ENCODE data around the gene SLAMF9.

Gene SLAMF9

DNA sequence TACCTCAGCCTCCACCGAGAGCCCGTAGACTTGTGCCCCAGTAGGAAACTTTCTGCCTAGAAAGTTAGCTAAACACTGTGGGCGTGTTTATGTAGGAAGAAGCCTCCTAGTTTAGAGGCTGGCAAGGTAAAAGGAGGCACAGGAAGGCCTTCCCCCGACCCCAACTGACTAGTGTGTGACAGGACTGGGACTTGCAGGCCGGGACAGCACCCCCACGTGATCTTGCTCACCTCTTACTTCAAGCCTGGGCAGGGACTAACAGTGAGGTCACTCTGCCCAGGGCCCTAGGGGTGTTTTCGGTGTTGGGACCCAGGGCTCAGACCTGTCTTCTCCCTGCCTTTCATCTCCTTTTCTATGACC is 28.3 kb downstream of the SLAMF9 start:
- H3K9me3 Mint-ChIP-seq (ENCODE audit: low read depth) = no peaks in the 10 kb centered on the region
- peaks cover 6% of the 10 kb centered on the region for H3K36me3 Mint-ChIP-seq
- H3K4me1 Mint-ChIP-seq (ENCODE audit: low read depth) = peaks cover 47% of the 10 kb centered on the region
- peak overlapping the region; percentile 95 for H3K4me3 Mint-ChIP-seq
- no peaks in the 10 kb centered on the region for H3K27me3 Mint-ChIP-seq
- H3K27ac Mint-ChIP-seq = peak overlapping the region; percentile 98

DNA sequence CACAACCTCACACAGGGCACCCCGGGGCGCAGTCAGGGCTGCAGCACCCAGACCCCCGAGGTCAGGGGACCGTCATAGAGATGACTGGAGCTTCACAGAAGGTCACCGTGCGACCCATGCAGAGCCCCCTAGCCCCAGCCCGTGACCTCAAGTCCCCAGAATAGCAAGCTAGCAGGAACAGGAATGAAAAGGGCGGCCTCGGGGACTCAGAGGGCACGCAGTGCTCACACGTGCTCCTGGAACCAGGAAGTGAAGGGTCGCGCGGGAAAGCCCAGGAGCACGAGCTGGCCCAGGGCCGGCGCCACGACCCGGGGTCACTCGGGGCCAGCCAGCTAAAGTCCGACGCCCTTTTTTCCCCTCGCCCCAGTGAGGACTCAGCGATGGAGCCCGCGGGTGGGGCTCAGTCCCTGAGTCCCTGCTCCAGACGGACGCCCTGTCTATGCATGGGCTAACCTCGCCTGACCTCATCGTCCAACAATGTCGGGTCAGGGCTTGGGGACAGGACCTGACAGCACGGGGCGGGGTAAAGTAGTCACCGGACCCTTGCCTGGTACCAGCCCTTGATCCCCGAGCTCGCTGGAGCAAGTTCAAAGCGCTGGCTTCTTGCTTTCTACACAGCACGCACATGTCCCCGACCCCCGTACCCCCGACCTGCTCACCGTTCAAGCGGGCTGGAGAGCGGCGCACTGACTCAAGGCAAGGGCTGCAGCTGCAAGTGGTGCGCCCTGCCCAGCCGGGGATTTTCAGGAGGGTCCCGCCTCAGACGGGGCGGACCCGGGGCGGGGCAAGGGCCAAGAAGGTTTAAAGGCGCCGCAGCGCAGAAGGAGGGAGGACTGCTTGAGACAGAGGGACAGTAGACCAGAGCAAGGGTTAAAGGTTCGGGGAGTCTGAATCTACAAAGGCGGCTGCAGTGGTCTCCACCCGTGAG is 29.0 kb downstream of the SLAMF9 start, which contains the start of gene TAGLN2:
Gene TAGLN2, minus strand, starts transcription at position 717 of the 928 bp plus-strand sequence. CDS start 4,998 bp downstream, outside the sequence.
- no peaks in the 10 kb centered on the region for H3K27me3 Mint-ChIP-seq
- H3K4me1 Mint-ChIP-seq (ENCODE audit: low read depth) = peaks cover 51% of the 10 kb centered on the region

DNA sequence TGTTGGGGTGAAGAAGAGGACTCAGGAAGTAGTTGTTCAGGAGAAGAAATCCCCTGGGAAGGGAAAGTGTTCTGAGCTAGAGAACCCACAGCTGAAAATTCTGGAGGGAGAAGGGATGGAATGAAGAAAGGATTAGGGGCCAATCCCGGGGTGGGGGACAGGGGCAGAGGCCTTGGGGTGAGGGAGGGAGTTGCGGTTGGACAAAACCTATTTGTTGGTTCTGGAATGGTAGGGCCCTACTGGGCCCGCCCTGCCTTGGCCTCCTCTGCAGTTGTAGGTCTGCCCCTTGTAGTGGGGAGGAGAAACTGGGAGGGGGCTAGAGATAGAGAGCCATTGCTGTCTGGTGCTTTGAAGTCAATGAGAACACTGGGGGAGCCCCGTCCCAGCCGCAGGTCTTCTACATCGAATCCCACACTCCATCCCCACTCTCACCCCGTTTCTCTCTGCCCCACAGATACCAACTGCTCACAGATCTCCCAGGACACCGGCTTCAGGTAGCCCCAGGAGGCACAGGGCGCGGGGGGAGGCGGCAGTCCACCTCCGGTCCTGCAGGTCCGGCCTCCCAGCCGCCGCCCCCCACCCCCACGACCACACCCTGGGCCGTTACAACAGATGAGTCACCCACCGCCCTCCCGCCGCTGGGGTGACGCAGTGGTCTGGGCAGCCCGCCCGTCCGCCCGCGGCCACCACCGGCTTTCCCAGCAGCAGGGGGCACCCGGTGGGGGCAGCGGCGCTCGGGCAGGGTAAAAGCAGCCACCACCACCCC is 29.8 kb downstream of the SLAMF9 start:
- Mint-ChIP-seq H3K4me1 (ENCODE audit: low read depth) (peaks cover 59% of the 10 kb centered on the region), H3K9me3 (ENCODE audit: low read depth) (no peaks in the 10 kb centered on the region), H3K4me3 (peak overlapping the region; percentile 95), H3K36me3 (peaks cover 6% of the 10 kb centered on the region), H3K27ac (peak overlapping the region; percentile 98), H3K27me3 (no peaks in the 10 kb centered on the region)

More for the DNA sequence above, 29.0 kb downstream of the SLAMF9 start, which contains the start of gene TAGLN2:
- Mint-ChIP-seq H3K27ac (peak within 1 kb of the TSS; percentile 98), H3K36me3 (peaks cover 6% of the 10 kb centered on the region), H3K4me3 (peak within 1 kb of the TSS; percentile 95), H3K9me3 (ENCODE audit: low read depth) (no peaks in the 10 kb centered on the region)

DNA sequence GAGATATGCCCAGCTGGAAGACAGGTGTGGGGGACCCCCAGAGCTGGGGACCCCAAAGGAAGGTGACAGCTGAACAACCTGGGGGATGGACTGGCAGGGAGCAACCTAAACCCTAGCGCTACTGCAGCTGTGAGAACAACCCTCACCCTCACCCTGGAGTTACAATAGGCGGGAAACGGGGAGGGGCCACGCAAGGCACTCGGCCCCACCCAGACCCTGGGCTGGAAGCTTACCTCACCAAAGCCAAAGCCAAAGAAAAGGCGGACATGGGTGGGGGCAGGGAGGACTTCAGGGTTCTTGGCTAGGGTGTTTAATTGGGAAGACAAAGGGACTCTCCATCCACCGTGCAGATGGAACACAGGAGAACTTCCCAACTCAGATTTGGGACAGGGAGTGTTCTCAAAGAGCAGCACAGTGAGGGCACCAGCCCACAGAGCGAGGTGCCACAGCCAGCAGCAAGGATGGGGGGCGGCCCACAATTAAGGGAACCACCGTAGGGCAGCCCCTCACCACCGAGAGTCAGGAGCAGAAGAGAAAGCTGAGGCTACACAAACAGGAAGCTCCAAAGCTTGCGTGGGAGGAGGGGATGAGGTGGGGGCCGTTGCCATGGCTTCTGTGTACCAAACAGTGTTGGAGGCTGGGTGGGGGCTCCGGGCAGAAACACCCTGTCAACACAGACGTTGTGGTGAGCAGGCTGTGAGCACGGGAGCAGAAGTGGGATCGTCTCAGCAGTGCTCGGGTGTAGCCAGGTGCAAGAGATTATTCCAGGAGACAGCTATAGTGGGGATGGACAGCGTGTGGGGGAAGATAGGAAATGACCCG is 30.6 kb downstream of the SLAMF9 start:
- H3K4me3 Mint-ChIP-seq = peak overlapping the region; percentile 95
- H3K27ac Mint-ChIP-seq = peak overlapping the region; percentile 95
- peaks cover 6% of the 10 kb centered on the region for H3K36me3 Mint-ChIP-seq
- peaks cover 65% of the 10 kb centered on the region for H3K4me1 Mint-ChIP-seq (ENCODE audit: low read depth)
- H3K9me3 Mint-ChIP-seq (ENCODE audit: low read depth) = no peaks in the 10 kb centered on the region
- H3K27me3 Mint-ChIP-seq = no peaks in the 10 kb centered on the region

DNA sequence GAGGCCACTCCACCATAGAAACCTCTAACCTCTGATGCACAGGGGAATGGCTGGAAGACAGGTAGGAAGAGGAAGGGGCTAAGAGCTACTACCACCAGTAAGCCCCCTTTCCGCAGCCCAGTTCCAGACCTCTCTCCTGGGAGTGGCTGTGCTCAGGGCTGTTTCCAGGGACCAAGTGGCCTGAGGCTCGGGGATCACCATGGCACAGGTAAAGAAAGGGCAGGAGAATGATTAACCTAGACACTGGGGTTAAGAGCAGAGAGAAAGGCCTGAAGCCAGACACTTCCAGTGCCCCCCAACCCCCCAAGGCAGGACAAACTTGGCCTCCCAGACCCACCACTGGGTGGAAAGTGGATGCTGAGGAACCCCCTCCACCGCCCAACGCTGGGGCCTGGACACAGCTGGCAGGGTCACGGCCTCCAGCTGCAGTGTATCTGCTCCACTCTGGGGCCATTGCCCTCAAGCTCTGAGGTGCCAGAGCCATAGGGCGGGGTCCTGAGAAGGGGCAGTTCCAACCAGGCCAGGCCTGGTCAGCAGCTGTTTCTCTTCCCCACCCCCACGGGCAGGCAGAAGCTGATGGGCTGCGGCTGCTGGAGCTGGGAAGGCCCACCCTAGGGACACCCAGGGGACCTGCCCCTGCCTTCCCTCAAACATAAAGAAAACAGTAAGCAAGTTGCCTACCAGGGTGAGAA is 31.4 kb downstream of the SLAMF9 start:
- H3K4me1 Mint-ChIP-seq (ENCODE audit: low read depth) = peaks cover 72% of the 10 kb centered on the region
- H3K36me3 Mint-ChIP-seq = peaks cover 12% of the 10 kb centered on the region
- no peaks in the 10 kb centered on the region for H3K9me3 Mint-ChIP-seq (ENCODE audit: low read depth)
- no peaks in the 10 kb centered on the region for H3K27me3 Mint-ChIP-seq
- H3K4me3 Mint-ChIP-seq = peak overlapping the region; percentile 95
- peak overlapping the region; percentile 95 for H3K27ac Mint-ChIP-seq

DNA sequence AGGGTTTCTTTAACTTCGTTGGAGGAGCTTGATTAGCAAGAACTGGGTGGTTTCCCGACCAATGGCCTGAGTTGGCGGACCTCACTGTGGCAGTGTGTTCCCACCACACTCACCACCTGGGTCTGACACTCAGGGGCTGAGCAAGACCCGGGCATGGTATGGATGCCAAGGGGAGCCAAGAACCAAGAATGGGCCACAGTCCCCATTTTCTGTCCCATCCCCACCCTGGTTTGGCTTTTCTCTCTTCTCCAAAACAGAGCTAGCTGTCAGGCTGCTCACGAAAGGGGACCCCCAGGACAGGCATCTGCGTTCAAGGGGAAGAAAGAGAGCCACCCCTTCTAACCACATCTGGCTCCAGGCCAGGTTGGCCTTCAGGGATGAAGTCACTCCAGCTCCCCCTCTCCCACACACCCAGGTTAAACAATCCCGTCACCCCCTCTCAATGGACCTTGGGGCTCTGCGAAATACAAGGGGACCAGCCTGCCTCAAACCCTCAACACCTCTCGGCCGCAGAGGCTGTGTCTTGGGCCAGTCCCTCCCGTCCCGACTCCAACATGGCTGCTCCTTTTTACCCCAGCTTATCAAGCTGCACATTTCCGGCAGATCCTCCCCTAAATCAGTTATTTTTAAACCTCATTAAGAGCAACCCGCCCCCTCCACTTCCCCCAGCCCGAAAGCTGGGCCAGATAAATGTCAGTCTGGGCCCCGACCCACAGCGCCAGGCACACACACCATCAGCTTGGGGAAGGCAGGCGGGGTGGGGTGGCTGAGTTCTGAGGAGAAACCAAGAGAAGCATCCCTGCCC is 32.1 kb downstream of the SLAMF9 start:
- Mint-ChIP-seq H3K27me3 (no peaks in the 10 kb centered on the region), H3K4me1 (ENCODE audit: low read depth) (peaks cover 75% of the 10 kb centered on the region), H3K27ac (peak overlapping the region; percentile 95), H3K9me3 (ENCODE audit: low read depth) (no peaks in the 10 kb centered on the region), H3K36me3 (peaks cover 15% of the 10 kb centered on the region), H3K4me3 (peak overlapping the region; percentile 95)

DNA sequence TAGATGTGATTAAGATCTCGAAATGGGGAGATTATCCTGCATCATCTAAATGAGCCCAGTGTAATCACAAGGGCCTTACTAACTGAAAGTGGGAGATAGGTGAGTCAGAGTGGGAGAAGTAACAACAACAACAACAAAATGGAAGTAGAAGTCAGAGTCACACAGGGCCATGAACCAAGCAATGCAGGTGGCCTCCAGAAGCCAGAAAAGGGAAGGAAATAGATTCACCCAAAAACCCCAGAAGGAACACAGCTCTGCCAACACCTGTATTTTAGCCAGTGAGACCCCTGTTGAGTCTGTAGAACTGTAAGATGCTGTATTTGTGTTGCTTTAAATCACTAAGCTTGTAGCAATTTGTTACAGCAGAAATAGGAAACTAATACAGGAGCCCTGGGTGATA is 32.8 kb downstream of the SLAMF9 start:
- peaks cover 15% of the 10 kb centered on the region for H3K36me3 Mint-ChIP-seq
- peaks cover 72% of the 10 kb centered on the region for H3K4me1 Mint-ChIP-seq (ENCODE audit: low read depth)
- H3K4me3 Mint-ChIP-seq = peak overlapping the region; percentile 95
- H3K9me3 Mint-ChIP-seq (ENCODE audit: low read depth) = no peaks in the 10 kb centered on the region
- H3K27ac Mint-ChIP-seq = peak overlapping the region; percentile 95
- no peaks in the 10 kb centered on the region for H3K27me3 Mint-ChIP-seq

DNA sequence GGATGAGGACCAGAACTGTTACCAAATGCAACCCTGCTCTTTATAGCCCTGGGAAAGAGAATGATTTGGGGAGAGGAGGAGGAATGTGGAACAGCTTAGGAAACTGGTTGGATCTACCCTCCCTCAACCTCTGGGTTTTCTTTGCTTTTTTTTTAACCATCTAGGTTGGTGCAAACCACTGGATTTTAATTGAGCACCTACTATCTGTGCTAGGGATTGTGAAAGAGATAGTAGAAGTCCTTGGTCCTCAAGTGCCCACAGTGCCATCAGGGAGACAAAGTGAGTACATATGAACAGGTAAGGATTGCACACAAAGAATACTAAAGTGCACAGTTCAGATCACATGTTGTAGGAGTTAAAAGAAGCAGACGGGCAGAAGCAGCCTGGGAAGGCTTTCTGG is 33.4 kb downstream of the SLAMF9 start:
- Mint-ChIP-seq H3K9me3 (ENCODE audit: low read depth) (no peaks in the 10 kb centered on the region), H3K27me3 (no peaks in the 10 kb centered on the region), H3K4me1 (ENCODE audit: low read depth) (peaks cover 66% of the 10 kb centered on the region), H3K36me3 (peaks cover 15% of the 10 kb centered on the region), H3K4me3 (peak overlapping the region; percentile 95), H3K27ac (peak overlapping the region; percentile 95)

DNA sequence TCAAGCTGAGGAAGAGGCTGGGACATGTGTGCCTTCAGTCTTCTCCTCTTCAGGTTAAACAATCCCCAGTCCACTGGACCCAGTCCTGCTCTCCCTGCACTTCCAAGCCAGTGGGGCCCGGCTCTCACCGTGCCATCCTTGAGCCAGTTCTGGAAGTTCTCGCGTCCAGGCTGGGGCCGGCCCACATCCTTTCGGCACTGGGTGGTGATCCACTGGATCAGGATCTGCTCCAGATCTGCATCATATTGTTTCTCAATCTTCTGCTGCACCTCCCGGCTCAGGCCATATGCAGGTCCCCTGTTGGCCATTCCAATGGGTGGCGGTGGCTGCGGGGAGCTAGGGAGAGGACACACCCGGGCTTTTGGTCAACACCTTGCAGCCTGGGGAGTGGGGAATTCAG is 33.8 kb downstream of the SLAMF9 start:
- Mint-ChIP-seq H3K27me3 (no peaks in the 10 kb centered on the region), H3K9me3 (ENCODE audit: low read depth) (no peaks in the 10 kb centered on the region), H3K36me3 (peaks cover 15% of the 10 kb centered on the region), H3K4me1 (ENCODE audit: low read depth) (peaks cover 65% of the 10 kb centered on the region), H3K27ac (peak overlapping the region; percentile 95), H3K4me3 (no peak overlapping the region)

DNA sequence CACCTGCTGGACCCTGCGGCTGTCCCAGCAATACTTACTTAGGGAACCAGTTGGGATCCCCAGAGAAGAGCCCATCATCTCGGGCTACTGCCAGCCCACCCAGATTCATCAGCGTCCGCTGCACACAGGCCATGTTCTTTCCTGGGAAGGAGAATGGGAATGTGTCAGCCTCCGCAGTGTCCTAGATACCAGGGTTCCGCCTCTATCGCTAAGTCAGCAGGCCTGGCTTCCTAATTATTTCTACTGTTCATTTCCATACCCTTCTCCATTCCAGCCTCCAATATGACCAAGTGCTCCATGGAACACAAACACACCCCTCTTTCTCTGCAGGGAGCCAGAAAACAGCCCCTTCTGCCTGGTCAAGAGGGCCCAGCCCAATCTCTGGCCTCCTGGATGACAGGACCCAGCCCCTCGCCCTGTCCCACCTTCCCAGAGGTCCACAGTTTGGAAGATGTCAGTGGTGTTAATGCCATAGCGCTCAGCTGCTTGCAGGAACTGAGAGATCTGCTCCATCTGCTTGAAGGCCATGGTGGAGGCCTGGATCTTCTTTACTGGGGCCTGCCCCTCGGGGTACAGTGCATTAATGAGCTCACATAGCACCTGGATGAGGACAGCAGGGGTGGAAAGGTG is 34.7 kb downstream of the SLAMF9 start:
- no peak overlapping the region for H3K4me3 Mint-ChIP-seq
- no peaks in the 10 kb centered on the region for H3K9me3 Mint-ChIP-seq (ENCODE audit: low read depth)
- H3K4me1 Mint-ChIP-seq (ENCODE audit: low read depth) = peaks cover 70% of the 10 kb centered on the region
- no peaks in the 10 kb centered on the region for H3K27me3 Mint-ChIP-seq
- peaks cover 17% of the 10 kb centered on the region for H3K36me3 Mint-ChIP-seq
- H3K27ac Mint-ChIP-seq = no peak overlapping the region

DNA sequence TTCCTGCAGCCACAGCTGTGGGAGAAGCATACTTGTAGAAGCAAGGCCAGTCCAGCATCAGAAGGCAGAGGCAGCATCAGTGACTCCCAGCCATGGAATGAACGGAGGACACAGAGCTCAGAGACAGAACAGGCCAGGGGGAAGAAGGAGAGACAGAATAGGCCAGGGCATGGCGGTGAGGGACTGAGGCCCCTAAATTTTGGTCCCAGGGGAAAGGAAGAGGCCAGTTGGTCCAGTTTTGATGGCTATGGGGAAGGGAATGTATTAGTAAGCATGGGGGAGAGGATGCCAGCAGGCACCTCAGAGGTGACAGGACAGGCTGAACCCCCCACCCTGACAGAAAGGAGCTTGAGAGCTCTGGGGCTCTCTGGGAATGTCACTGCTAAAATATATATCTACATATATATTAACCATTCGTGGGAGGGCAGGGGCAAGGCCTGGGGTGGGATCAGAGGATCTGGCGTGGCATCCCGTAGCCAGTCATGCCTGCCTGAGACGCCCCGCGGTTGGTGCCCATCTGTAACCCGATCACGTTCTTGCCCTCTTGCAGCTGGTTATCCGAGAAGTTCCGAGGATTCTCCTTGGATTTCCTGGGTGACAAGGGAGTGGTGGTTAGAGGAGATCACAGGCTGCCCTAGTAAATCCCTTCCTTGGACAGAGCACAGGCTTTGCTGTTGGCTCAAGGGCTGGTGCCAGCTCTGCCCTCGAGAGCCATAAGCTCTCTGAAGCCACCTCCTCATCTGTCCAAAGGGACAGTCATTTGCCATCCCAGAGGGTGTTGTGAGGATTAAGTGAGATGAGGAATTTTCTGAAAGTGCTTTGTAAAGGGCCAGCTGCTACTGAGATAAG is 35.5 kb downstream of the SLAMF9 start:
- H3K4me1 Mint-ChIP-seq (ENCODE audit: low read depth) = peaks cover 71% of the 10 kb centered on the region
- H3K27ac Mint-ChIP-seq = peak overlapping the region; percentile 2
- no peak overlapping the region for H3K4me3 Mint-ChIP-seq
- H3K36me3 Mint-ChIP-seq = peaks cover 15% of the 10 kb centered on the region
- H3K27me3 Mint-ChIP-seq = no peaks in the 10 kb centered on the region
- H3K9me3 Mint-ChIP-seq (ENCODE audit: low read depth) = no peaks in the 10 kb centered on the region

DNA sequence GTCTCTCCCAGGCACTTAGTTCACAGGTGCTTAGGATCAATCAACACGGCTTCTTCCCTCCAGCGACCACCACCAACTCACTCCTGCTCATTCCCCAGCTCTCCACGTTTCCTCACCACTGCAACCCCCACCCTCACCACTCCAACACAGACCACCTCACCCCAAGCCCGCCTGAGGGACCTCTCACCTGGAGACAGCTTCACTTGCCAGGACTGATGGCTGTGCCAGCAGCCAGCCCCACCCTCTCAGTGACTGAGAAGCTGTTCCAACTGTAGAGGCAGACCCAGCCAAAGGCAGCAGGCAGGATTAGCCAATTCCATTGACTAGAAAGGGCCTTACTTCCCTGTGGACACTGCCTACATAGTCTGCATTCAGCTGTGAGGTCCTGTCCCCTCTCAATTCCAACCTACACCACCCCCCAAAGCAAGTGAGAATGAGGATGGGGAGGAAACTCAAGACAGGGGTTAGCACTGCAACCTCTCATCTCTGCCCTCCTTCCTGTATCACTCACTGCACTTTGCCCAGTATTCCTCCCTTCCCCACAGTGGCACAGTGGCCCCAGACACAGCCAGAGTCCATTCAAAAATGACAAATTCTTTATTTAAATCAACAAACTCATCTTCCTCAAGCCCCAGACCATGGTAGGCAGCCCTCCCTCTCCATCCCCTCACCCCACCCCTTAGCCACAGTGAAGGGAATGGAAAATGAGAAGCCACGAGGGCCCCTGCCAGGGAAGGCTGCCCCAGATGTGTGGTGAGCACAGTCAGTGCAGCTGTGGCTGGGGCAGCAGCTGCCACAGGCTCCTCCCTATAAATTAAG is 36.3 kb downstream of the SLAMF9 start:
- Mint-ChIP-seq H3K36me3 (peaks cover 15% of the 10 kb centered on the region), H3K9me3 (ENCODE audit: low read depth) (no peaks in the 10 kb centered on the region), H3K27me3 (no peaks in the 10 kb centered on the region), H3K4me3 (no peak overlapping the region), H3K4me1 (ENCODE audit: low read depth) (peaks cover 70% of the 10 kb centered on the region), H3K27ac (peak overlapping the region; percentile 76)

Measured in activated naive CD8-positive, alpha-beta T cell (primary cell).